GM10266 (cell line): ENCODE data around the gene SYNPR.

ENCODE experiments used
- DNase-seq: peaks from one replicate; pipeline ENCODE4 v3.0.0; 2012; ENCODE audit errors: extremely low spot score
- TF ChIP-seq, protein P1 (sequence below): IDR thresholded peaks from 2 replicates; pipeline ENCODE4 v1.5.1; 2012; ENCODE audit warnings: mild to moderate bottlenecking, low read depth; ENCODE audit not compliant: control insufficient read depth, insufficient read depth; ENCODE audit errors: missing control alignments

The SYNPR gene

DNA sequence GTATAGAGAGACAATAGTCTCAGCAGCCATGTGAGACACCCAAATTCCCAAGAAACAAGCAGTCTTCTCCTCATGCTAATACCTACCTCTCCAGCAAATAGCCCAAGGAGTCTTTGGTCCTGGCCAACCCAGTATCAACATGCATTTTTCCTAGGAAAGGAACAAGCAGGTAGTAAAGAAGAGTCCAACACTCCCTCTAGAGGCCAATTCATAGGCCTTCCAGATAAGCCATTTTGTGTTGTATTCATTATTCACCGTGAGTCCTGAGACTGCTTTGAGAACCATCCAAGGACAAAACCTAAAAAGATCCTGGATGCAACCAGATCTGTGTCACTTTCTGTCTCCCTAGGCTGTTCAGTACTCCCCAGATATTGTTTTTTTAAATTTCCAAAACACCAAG is 310.8 kb downstream of the SYNPR start:
- TF ChIP-seq, protein P1, sequence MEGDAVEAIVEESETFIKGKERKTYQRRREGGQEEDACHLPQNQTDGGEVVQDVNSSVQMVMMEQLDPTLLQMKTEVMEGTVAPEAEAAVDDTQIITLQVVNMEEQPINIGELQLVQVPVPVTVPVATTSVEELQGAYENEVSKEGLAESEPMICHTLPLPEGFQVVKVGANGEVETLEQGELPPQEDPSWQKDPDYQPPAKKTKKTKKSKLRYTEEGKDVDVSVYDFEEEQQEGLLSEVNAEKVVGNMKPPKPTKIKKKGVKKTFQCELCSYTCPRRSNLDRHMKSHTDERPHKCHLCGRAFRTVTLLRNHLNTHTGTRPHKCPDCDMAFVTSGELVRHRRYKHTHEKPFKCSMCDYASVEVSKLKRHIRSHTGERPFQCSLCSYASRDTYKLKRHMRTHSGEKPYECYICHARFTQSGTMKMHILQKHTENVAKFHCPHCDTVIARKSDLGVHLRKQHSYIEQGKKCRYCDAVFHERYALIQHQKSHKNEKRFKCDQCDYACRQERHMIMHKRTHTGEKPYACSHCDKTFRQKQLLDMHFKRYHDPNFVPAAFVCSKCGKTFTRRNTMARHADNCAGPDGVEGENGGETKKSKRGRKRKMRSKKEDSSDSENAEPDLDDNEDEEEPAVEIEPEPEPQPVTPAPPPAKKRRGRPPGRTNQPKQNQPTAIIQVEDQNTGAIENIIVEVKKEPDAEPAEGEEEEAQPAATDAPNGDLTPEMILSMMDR = no peak
- DNase-seq = no peak

DNA sequence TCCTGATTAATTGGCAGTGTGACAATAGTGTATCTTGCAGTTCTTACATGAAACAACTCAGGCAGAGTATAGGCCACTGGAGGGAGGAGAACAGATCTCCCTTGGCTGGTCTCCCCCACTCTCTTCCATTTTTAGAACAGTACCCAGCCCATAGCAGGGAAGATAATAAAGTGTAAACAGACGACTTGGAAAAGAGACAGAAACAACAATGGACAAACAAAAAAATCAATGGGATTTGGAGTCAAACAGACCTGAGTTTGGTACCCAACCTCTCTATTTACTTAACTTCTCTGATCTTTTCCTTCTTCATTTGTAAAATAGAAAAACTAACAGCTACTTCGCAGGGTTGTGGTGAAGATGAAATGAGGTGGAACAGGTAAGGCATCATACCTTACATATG is 315.7 kb downstream of the SYNPR start:
- TF ChIP-seq, protein P1 = no peak
- no peak for DNase-seq

DNA sequence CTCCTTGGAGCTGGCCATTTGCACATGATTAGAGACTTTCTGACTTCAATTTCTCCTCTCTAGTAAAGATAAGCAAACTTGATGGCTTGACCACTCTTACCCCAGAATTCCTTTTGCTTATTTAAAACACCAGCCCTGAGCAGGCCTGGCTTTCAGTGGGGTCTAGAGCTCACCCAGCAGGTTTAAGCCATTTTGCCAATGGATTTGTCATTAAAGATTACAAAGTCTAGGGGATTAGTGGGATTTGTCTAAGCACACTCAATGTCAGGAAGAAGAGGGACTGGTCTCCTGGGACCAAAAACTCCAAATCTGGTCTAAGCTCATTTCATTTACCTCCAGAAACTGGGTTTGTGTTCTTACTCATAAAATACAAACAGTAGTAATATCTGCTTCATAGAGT is 317.1 kb downstream of the SYNPR start:
- TF ChIP-seq, protein P1 = no peak
- DNase-seq = no peak

DNA sequence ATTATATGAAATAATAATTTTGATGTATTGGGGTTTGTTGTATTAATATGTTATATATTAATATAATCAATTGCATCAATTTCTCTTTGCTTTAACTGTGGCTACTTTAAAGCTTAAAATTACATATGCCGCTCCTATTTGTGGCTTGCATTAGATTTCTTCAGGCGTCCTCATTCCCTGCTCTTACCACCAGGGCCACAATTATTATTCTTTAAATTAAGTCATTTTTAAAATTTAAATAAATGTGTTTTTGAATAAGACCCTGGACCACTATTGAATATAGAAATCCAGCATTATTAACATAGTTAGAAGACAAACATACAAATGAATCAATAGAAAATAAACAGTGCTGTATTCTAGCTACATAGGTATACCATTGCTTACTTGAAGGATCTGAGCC is 318.9 kb downstream of the SYNPR start:
- TF ChIP-seq, protein P1 = no peak
- DNase-seq = no peak

DNA sequence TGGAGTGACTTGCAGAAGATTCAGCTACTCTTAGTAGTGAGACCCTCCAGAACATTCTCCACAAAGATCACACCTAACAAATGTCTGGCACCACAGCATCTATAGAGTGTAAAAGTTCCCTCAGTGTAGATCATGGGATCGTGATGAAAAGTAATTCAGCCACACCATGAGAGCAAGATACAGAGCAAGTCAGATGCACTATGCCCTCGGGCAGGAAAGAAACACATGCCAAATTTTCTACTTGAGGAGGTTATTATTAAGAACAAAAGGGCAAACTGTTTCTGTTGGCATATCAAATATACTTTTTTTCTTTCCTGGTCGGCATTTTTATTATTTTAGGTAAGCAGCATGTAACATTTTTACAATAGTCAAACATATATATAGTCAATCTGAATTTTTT is 329.6 kb downstream of the SYNPR start:
- no peak for DNase-seq
- TF ChIP-seq, protein P1 = no peak

DNA sequence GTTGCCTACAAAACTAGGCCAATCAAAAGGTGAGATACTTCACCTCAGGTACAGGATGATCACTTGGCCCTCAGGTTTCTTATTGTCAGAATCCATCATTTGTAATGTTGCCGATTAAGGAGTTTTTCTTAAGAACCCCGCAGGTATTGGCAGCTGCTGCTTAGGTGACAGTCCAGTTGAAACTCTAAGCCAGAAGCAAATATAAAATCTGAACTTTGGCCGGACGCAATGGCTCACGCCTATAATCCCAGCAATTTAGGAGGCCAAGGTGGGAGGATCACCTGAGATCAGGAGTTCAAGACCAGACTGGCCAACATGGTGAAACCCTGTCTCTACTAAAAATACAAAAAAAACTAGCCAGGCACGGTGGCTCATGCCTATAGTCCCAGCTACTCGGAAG is 331.3 kb downstream of the SYNPR start:
- no peak for DNase-seq
- TF ChIP-seq, protein P1 = no peak

DNA sequence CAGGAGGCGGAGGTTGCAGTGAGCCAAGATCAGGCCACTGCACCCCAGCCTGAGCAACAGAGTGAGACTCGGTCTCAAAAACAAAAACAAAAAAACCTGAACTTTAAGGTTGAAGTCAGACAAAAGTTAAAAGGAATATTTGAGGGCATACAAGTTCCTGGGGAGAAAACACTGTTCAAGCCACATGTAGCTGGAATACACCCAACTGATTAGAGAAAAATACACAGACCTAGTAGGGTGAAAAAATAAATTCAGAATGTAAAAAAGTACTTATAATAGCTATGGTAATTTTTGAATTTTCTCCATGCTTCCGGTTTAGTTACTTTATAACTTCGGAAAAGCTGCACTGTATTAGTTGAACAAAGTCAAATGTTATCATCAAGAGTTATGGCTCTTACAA is 331.7 kb downstream of the SYNPR start:
- DNase-seq = no peak
- TF ChIP-seq, protein P1 = no peak
